ENCODE measurements around the gene EXOC6.
A peak's percentile ranks its signal among the peaks of the same experiment; 100 is the strongest.
"Not testable (repeated sequence)": the region's sequence is repeated elsewhere in the genome, so short reads cannot be mapped to it uniquely, and the experiment has no call there.

The EXOC6 gene

GRCh38 chr10:92946491-92946890, 98.2 kb downstream of the EXOC6 start:
- DNase-seq, result no peak

GRCh38 chr10:92952573-92952972, 104.3 kb downstream of the EXOC6 start:
- not testable (repeated sequence) for DNase-seq

GRCh38 chr10:92957223-92958010, 109.1 kb downstream of the EXOC6 start:
- no peak for DNase-seq

- DNase-seq, result no peak
Observed at GRCh38 chr10:92961638-92962037, 113.3 kb downstream of the EXOC6 start.

- DNase-seq, result peak; percentile 26
Observed at GRCh38 chr10:92965314-92965713, 117.0 kb downstream of the EXOC6 start.

GRCh38 chr10:92967641-92968040, 119.3 kb downstream of the EXOC6 start:
- no peak for DNase-seq

GRCh38 chr10:92969151-92969550, 120.8 kb downstream of the EXOC6 start:
- DNase-seq, result no peak

- no peak for DNase-seq
Observed at GRCh38 chr10:92970301-92971070, 122.2 kb downstream of the EXOC6 start.

- no peak for DNase-seq
Observed at GRCh38 chr10:92972066-92972870, 123.9 kb downstream of the EXOC6 start.

GRCh38 chr10:92972886-92973285, 124.6 kb downstream of the EXOC6 start:
- DNase-seq, result no peak

- not testable (repeated sequence) for DNase-seq
Observed at GRCh38 chr10:92976278-92976677, 128.0 kb downstream of the EXOC6 start.

GRCh38 chr10:92989250-92989649, 140.9 kb downstream of the EXOC6 start:
- DNase-seq, result no peak

GRCh38 chr10:92990615-92991014, 142.3 kb downstream of the EXOC6 start:
- no peak for DNase-seq

GRCh38 chr10:92991513-92991912, 143.2 kb downstream of the EXOC6 start:
- no peak for DNase-seq

- peak; percentile 40 for DNase-seq
Observed at GRCh38 chr10:92993699-92994272, 145.5 kb downstream of the EXOC6 start.

- no peak for DNase-seq
Observed at GRCh38 chr10:92995509-92995908, 147.2 kb downstream of the EXOC6 start.

GRCh38 chr10:92997620-92998019, 149.3 kb downstream of the EXOC6 start:
- DNase-seq, result no peak

- DNase-seq, result no peak
Observed at GRCh38 chr10:92999191-92999590, 150.9 kb downstream of the EXOC6 start.

GRCh38 chr10:93006435-93007039, 158.2 kb downstream of the EXOC6 start:
- peak; percentile 46 for DNase-seq

- no peak for DNase-seq
Observed at GRCh38 chr10:93015722-93016121, 167.4 kb downstream of the EXOC6 start.

GRCh38 chr10:93023013-93023650, 174.8 kb downstream of the EXOC6 start:
- DNase-seq, result no peak

GRCh38 chr10:93026072-93026471, 177.8 kb downstream of the EXOC6 start:
- no peak for DNase-seq
